Heart right ventricle (tissue), 16 donors: ENCODE measurements around the gene GARRE1. TPM values are rescaled to one million over a fixed set of nuclear protein-coding genes. Genes with fewer than 3 reads are reported as not detected.

Source experiments
- ATAC-seq, 8 donors: fragments of 200-7000 bp; cut with Tn5 transposase; one replicate each; pipeline ENCODE4 v1.9.1; 2020; ENCODE audit warnings: mild to moderate bottlenecking in 8 of 8, moderate library complexity in 8 of 8, moderate number of reproducible peaks in 1 of 8
- DNase-seq, 2 donors: peaks; one replicate each; pipeline ENCODE4 v3.0.0-alpha.2; 2020
- H3K27ac ChIP-seq, 10 donors: fragments of 200-600 bp; sonication (generic) in 2 of 10; one replicate each; pipeline versions ENCODE4 v1.5.0 to v1.8.0; 2020 to 2022; ENCODE audit warnings: mild to moderate bottlenecking in 3 of 10
- H3K27me3 ChIP-seq, 7 donors: fragments of 200-600 bp; one replicate each; pipeline ENCODE4 v1.8.0; 2021 to 2022; ENCODE audit warnings: mild to moderate bottlenecking in 2 of 7
- H3K36me3 ChIP-seq, 9 donors: fragments of 200-600 bp; sonication (generic) in 1 of 9; one replicate each; pipeline versions ENCODE4 v1.5.0 to v1.8.0; 2020 to 2022; ENCODE audit warnings: mild to moderate bottlenecking in 2 of 9
- H3K4me1 ChIP-seq, 9 donors: fragments of 200-600 bp; sonication (generic) in 1 of 9; one replicate each; pipeline versions ENCODE4 v1.5.0 to v1.8.0; 2020 to 2022; ENCODE audit warnings: mild to moderate bottlenecking in 4 of 9
- H3K4me3 ChIP-seq, 10 donors: fragments of 200-600 bp; sonication (generic) in 2 of 10; one replicate each; pipeline versions ENCODE4 v1.5.0 to v1.8.0; 2020 to 2022; ENCODE audit warnings: mild to moderate bottlenecking in 7 of 10, moderate library complexity in 2 of 10
- H3K9me3 ChIP-seq, 11 donors: fragments of 200-600 bp in 10 of 11; sonication (generic) in 2 of 11; one replicate each; pipeline versions ENCODE4 v1.5.0 to v1.8.0; 2013 to 2022; ENCODE audit warnings: mild to moderate bottlenecking in 2 of 11, control low read depth in 1 of 11, moderate library complexity in 1 of 11
- WGBS, 2 donors: extraction: QIAGEN DNeasy Blood & Tissue Kit; methylation state at CpG; one replicate each; pipeline ENCODE4 v1.1.7; 2013; ENCODE audit warnings: inconsistent platforms in 1 of 2; 5-methylcytosine and 5-hydroxymethylcytosine counted together
- intact Hi-C, 10 donors: fragments of 100-400 bp; cut with DNase I; formaldehyde crosslinking; loops; one replicate each; pipeline versions ENCODE4 v1.11.1 to v1.14.2; 2022
- polyA plus RNA-seq, 2 donors: library from polyadenylated mRNA; stranded (reverse); fragments of 200-250 nt; gene quantifications; one replicate each; pipeline ENCODE4 v1.2.3, GENCODE V29; 2013
- total RNA-seq, 10 donors: library from RNA; stranded (reverse); fragmentation: NEBNext Ultra II Directional in 3 of 10; extraction: Animal tissue kit (Norgen Biotek cat#: 25700) in 3 of 10; gene quantifications; one replicate each; pipeline versions ENCODE4 v1.2.1 to v1.2.4, GENCODE V29; 2021 to 2023
- TF ChIP-seq, protein P1 (sequence below), 9 donors: fragments of 200-600 bp; sonication (generic) in 2 of 9; IDR thresholded peaks; one replicate each; pipeline versions ENCODE4 v1.5.0 to v1.8.0; 2021 to 2022; ENCODE audit warnings: antibody characterized with exemption in 9 of 9, mild to moderate bottlenecking in 5 of 9, moderate library complexity in 1 of 9
- donor health status: Arrhythmogenic right ventricular cardiomyopathy.
- donor health status: ischemic (EF 13 %, LVEDD 7.1; RV severe dilation, severe dysfunction).
- donor health status: healthy with polysubstance abuse.
- donor health status: DM: no; HTN: yes; CAD: no.
- donor health status: DM: no; HTN: no; CAD: no.
- donor health status: ischemic (EF 25% LVEDD 6.9; RV normal size, moderate dysfunction).
- donor health status: ischemic (EF 25% LVEDD 5.7; RV mildly dilated, moderate dysfunction).
- donor health status: healthy.
- donor health status: DM: yes; HTN: yes; CAD: no.
- donor health status: Ischemic cardiomyopathy.
- donor health status: ischemic (EF 35%, LVEDD 5.7; RV mildly dilated, moderate dysfunction).
- donor health status: nonischemic (EF 11% LVEDD 7.7; RV severe dilation, severe dysfunction).
- donor health status: DM: yes; HTN: yes; CAD: no.
- donor health status: PGD.
- donor health status: ischemic (EF 29% LVEDD 5.4; RV normal size, mild dysfunction).
- donor health status: nonischemic (EF 23%, LVEDD 6.1; RV moderate dilation, normal function).

The GARRE1 gene
- total and polyA plus RNA-seq, 12 donors, result 7.1 to 28.9 (median 23.0) TPM

DNA sequence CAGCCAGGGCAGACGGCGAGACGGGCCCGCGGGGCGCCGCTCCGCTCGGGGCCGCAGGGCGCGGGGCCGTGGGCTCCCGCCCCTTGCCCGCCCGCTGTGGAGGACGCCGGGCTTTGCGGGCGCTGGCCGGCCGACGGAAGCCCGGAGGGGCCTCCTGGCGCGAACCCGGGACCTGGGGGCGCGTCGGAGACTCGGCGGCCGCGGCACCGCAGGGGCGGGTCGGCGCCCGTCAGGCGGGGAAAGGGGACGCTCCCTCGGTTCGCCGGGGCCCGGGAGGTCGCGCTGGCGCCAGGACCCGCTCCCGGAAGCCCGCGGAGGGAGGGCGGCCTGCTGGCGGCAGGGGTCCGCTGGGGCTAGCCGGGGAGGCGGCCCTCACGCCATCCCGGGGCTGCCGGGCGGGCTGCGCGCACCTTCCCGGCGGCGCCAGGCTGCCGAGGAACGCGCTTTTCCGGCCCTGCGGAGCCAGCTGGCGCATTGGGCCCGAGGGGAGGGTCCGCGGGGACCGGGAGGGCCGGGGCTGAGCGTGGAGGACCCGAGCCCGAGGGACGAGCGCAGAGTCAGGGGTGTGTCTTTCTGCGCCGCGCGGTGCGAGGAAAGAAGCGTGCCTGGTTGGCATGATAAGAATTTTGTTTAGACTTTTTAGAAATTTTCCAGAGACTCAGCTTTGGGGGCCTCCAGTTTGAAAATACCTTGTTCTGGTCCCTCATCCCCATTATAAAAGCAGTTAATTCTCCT is 511 bp downstream of the GARRE1 start:
- DNase-seq, result peak; percentile 36 to 51
- TF ChIP-seq, protein P1, sequence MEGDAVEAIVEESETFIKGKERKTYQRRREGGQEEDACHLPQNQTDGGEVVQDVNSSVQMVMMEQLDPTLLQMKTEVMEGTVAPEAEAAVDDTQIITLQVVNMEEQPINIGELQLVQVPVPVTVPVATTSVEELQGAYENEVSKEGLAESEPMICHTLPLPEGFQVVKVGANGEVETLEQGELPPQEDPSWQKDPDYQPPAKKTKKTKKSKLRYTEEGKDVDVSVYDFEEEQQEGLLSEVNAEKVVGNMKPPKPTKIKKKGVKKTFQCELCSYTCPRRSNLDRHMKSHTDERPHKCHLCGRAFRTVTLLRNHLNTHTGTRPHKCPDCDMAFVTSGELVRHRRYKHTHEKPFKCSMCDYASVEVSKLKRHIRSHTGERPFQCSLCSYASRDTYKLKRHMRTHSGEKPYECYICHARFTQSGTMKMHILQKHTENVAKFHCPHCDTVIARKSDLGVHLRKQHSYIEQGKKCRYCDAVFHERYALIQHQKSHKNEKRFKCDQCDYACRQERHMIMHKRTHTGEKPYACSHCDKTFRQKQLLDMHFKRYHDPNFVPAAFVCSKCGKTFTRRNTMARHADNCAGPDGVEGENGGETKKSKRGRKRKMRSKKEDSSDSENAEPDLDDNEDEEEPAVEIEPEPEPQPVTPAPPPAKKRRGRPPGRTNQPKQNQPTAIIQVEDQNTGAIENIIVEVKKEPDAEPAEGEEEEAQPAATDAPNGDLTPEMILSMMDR (IDR thresholded peaks at IDR 0.05), result no peak
- Histone ChIP-seq H3K4me1 (peaks cover 0 to 45% (median 28%) of the 10 kb centered on the region in 9 donors), H3K4me3 (peak overlapping the region; percentile 38 to 100 (median 94)), H3K36me3 (peaks cover 0 to 5% (median 0%) of the 10 kb centered on the region in 9 donors), H3K27ac (peak overlapping the region; percentile 86 to 100 (median 94)), H3K9me3 (no peaks in the 10 kb centered on the region), H3K27me3 (peaks cover 0 to 17% (median 0%) of the 10 kb centered on the region in 7 donors)
- ATAC-seq, result peak; percentile 43 to 82 (median 61)
- WGBS, 2 donors, result 1% methylated on average over 56 to 88 of the region's 88 CpGs
- intact Hi-C loops, result loop anchor here in 5 of 10 donors (5.0 to 10.0 kb wide), 3 partner anchors 77 to 82 kb away; no protein-coding TSS in a partner anchor

DNA sequence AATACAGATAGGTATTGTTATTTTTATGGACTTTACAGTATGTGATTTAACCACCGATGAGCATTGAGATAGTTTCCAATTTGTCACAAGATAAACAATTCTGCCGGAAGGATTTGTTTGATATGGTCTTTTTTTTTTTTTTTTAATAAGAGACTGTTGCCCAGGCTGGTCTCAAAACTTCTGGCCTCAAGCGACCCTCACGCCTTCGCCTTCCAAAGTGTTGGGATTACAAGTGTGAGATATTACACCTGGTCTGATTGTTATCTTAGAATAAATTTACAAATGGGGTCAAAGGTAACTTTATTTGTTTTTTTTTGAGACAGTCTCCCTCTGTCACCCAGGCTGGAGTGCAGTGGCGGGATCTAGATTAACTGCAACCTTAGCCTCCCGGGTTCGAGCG is 1.2 kb downstream of the GARRE1 start:
- Histone ChIP-seq H3K9me3 (no peaks in the 10 kb centered on the region), H3K27ac (peak overlapping the region in 9 of 10 donors; percentile 86 to 100 (median 94)), H3K27me3 (peaks cover 0 to 17% (median 0%) of the 10 kb centered on the region in 7 donors), H3K4me1 (peaks cover 1 to 52% (median 30%) of the 10 kb centered on the region in 9 donors), H3K4me3 (peak overlapping the region; percentile 38 to 100 (median 94)), H3K36me3 (peaks cover 0 to 5% (median 0%) of the 10 kb centered on the region in 9 donors)
- WGBS, 2 donors, result 48 to 51% methylated on average over 9 of the region's 9 CpGs
- ATAC-seq (no peak), DNase-seq (no peak)
- intact Hi-C loops, result loop anchor here in 4 of 10 donors (5.0 to 10.0 kb wide), 3 partner anchors 77 to 82 kb away; no protein-coding TSS in a partner anchor
- TF ChIP-seq, protein P1 (IDR thresholded peaks at IDR 0.05), result no peak

DNA sequence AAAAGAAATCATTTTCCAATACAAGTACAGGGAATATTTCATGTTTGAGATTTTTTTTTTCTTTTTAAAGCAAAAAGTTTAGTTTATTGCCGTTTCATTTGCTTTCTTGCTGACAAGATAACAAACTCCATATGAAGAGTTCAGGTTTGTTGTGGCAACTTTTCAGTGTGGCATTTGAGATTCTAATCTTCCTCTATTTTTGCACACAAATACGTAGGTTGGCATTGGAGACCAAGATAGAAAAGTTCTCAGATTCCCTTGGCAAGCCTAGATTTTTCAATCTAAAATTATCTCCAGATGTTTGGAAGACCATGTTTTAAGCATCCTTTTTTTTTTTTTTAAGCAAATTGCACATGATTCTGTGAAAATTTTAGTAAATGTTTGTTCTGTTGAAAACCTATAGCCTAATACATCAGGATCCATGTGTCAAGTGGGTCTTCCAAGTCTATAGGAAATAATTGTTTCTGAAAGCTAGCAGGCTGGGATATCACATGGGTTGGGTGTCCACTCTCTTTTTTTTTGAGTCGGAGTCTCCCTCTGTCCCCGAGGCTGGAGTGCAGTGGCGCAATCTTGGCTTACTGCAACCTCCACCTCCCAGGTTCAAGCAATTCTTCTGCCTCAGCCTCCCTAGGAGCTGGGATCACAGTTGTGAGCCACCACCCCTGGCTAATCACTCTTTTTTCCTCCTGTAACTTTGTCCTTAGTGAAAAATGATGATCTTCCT is 2.6 kb downstream of the GARRE1 start:
- Histone ChIP-seq H3K4me3 (no peak overlapping the region), H3K36me3 (peaks cover 0 to 5% (median 0%) of the 10 kb centered on the region in 9 donors), H3K27ac (peak overlapping the region in 2 of 10 donors; percentile 21 to 26), H3K4me1 (peaks cover 5 to 66% (median 43%) of the 10 kb centered on the region in 9 donors), H3K9me3 (no peaks in the 10 kb centered on the region), H3K27me3 (peaks cover 0 to 17% (median 0%) of the 10 kb centered on the region in 7 donors)
- 52 to 55% methylated on average over 5 of the region's 5 CpGs for WGBS, 2 donors
- DNase-seq (no peak), ATAC-seq (no peak)
- TF ChIP-seq, protein P1 (IDR thresholded peaks at IDR 0.05), result no peak
- intact Hi-C loops, result loop anchor here in 4 of 10 donors (5.0 to 10.0 kb wide), 3 partner anchors 75 to 80 kb away; no protein-coding TSS in a partner anchor

DNA sequence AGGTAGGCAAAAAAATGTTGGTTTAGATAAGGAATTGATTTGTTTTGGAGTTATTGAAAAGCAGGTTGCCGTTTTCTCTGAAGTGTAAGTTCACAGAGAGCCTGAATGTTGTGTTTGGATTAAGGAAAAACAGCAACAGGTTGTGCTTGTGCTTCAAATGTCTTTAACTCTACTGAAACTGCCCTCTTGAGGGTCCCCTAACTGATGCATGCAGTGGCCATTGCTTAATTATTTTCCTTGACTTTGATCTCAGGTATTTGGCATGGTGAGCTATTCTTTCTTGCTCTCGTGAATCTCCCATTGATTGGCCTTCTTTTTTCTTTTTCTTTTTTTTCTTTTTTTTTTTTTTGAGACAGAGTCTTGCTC is 3.2 kb downstream of the GARRE1 start:
- no peaks in the 10 kb centered on the region for H3K9me3 ChIP-seq
- H3K36me3 ChIP-seq, result peaks cover 0 to 5% (median 0%) of the 10 kb centered on the region in 9 donors
- peaks cover 5 to 70% (median 43%) of the 10 kb centered on the region in 9 donors for H3K4me1 ChIP-seq
- intact Hi-C loops, result loop anchor here in 4 of 10 donors (5.0 to 10.0 kb wide), 3 partner anchors 75 to 80 kb away; no protein-coding TSS in a partner anchor
- no peak for ATAC-seq
- H3K27me3 ChIP-seq, result peaks cover 0 to 17% (median 0%) of the 10 kb centered on the region in 7 donors
- H3K4me3 ChIP-seq, result no peak overlapping the region
- H3K27ac ChIP-seq, result peak overlapping the region in 1 of 10 donors; percentile 21
- DNase-seq, result no peak
- TF ChIP-seq, protein P1 (IDR thresholded peaks at IDR 0.05), result no peak
- 87 to 94% methylated on average over 2 of the region's 2 CpGs for WGBS, 2 donors
